PC-9 (cell line): ENCODE results near the gene RCSD1. TPM values are rescaled to one million over a fixed set of nuclear protein-coding genes. Genes with fewer than 3 reads are reported as not detected.

Experiments used
- BruUV-seq: library from RNA; stranded (reverse); fragments of 400-500 nt; replicated peaks from 2 replicates; lab custom pipeline; 2021; lab: Mats Ljungman, UMichigan
- CTCF ChIA-PET: fragments of 300-600 bp; sonication (Branson Sonifier 250); formaldehyde crosslinking; loops from one replicate; lab custom pipeline; 2022; ENCODE audit warnings: antibody characterized with exemption; lab: Charles Lee
- POLR2A ChIA-PET: fragments of 300-600 bp; sonication (Branson Sonifier 250); formaldehyde crosslinking; loops from one replicate; lab custom pipeline; 2022; ENCODE audit warnings: antibody characterized with exemption; ENCODE audit not compliant: unreplicated experiment; lab: Charles Lee
- DNase-seq, 2 experiments: peaks; one replicate each; pipeline versions ENCODE4 v3.0.0 to v3.0.0-alpha.2; 2015 to 2022; ENCODE audit warnings: mixed read lengths in 1 of 2
- H2AFZ ChIP-seq: fragments of 200-600 bp; sonication (generic); 2 replicates; pipeline ENCODE4 v1.8.1; 2017; ENCODE audit warnings: antibody characterized with exemption
- H3F3A ChIP-seq: fragments of 200-600 bp; sonication (generic); 2 replicates; pipeline ENCODE4 v1.8.1; 2017; ENCODE audit warnings: antibody characterized with exemption, mild to moderate bottlenecking, low read depth; ENCODE audit not compliant: insufficient read depth
- H3K27ac ChIP-seq: fragments of 200-600 bp; sonication (generic); 2 replicates; pipeline ENCODE4 v1.6.1; 2016; ENCODE audit warnings: mixed run types
- H3K27me3 ChIP-seq: fragments of 200-600 bp; sonication (generic); 2 replicates; pipeline ENCODE4 v1.6.1; 2016; ENCODE audit warnings: low read depth, mixed run types; ENCODE audit not compliant: insufficient read depth
- H3K36me3 ChIP-seq: fragments of 200-600 bp; sonication (generic); 2 replicates; pipeline ENCODE4 v1.6.1; 2016; ENCODE audit warnings: low read depth, mixed run types
- H3K4me1 ChIP-seq: fragments of 200-600 bp; sonication (generic); replicated peaks from 2 replicates; pipeline ENCODE4 v1.6.1; 2016; ENCODE audit warnings: mixed run types; ENCODE audit not compliant: insufficient read depth
- H3K4me2 ChIP-seq: fragments of 200-600 bp; sonication (generic); 2 replicates; pipeline ENCODE4 v1.6.1; 2017; ENCODE audit warnings: mixed run types
- H3K4me3 ChIP-seq: fragments of 200-600 bp; sonication (generic); 2 replicates; pipeline ENCODE4 v1.6.1; 2016; ENCODE audit warnings: mixed run types
- H3K79me2 ChIP-seq: fragments of 200-600 bp; sonication (generic); 2 replicates; pipeline ENCODE4 v1.6.1; 2017; ENCODE audit warnings: low read depth, mixed run types
- H3K9me2 ChIP-seq: fragments of 200-600 bp; sonication (generic); 2 replicates; pipeline ENCODE4 v1.8.1; 2017; ENCODE audit warnings: mild to moderate bottlenecking; ENCODE audit not compliant: insufficient read depth
- H3K9me3 ChIP-seq: fragments of 200-600 bp; sonication (generic); 2 replicates; pipeline ENCODE4 v1.8.1; 2016; ENCODE audit warnings: low read depth; ENCODE audit not compliant: insufficient read depth
- H4K20me1 ChIP-seq: fragments of 200-600 bp; sonication (generic); 2 replicates; pipeline ENCODE4 v1.8.1; 2017; ENCODE audit not compliant: insufficient read depth
- CTCF ChIP-seq: fragments of 200-600 bp; sonication (generic); conservative IDR thresholded peaks from 2 replicates; pipeline ENCODE4 v1.6.1; 2017; ENCODE audit warnings: mixed run types, antibody characterized with exemption, mild to moderate bottlenecking, moderate library complexity
- EZH2 ChIP-seq: fragments of 200-600 bp; sonication (generic); IDR thresholded peaks from 2 replicates; pipeline ENCODE4 v1.8.0; 2017; ENCODE audit warnings: antibody characterized with exemption, low read depth
- intact Hi-C: fragments of 100-400 bp; cut with micrococcal nuclease; formaldehyde crosslinking; loops from one replicate; pipeline ENCODE4 v1.10.0; 2022; ENCODE audit not compliant: unreplicated experiment
- total RNA-seq: library from RNA; stranded (reverse); gene quantifications from 2 replicates; pipeline ENCODE4 v1.2.3, GENCODE V29; 2021

Gene RCSD1
- total RNA-seq, 1 experiment from 2014 or later = not detected

- Histone ChIP-seq H3K79me2 (no peaks in the 10 kb centered on the region), H3K36me3 (no peaks in the 10 kb centered on the region), H3K27me3 (peaks cover 11% of the 10 kb centered on the region), H3K4me3 (no peak overlapping the region), H3K9me3 (no peaks in the 10 kb centered on the region), H3K4me2 (no peak overlapping the region), H2AFZ (no peak overlapping the region), H3F3A (no peaks in the 10 kb centered on the region), H3K9me2 (no peaks in the 10 kb centered on the region), H3K27ac (no peak overlapping the region), H3K4me1 (no peaks in the 10 kb centered on the region), H4K20me1 (no peaks in the 10 kb centered on the region)
- ChIA-PET CTCF (no interaction called here), POLR2A (no interaction called here)
- TF ChIP-seq CTCF (no peak), EZH2 (no peak)
- intact Hi-C loops = no loop called here
- no peak for DNase-seq
- BruUV-seq = no TSS peak
Measured at GRCh38 chr1:167584581-167584980, 45.5 kb upstream of the RCSD1 start.

GRCh38 chr1:167587342-167587741 lies 42.7 kb upstream of the RCSD1 start:
- ChIA-PET POLR2A (no interaction called here), CTCF (interaction anchor here (0.6 kb wide), 1 partner anchor 645 kb away, joined by 3 read pairs; no protein-coding TSS in a partner anchor)
- no peaks in the 10 kb centered on the region for H4K20me1 ChIP-seq
- no peaks in the 10 kb centered on the region for H3K36me3 ChIP-seq
- BruUV-seq = no TSS peak
- H2AFZ ChIP-seq = no peak overlapping the region
- peaks cover 5% of the 10 kb centered on the region for H3K27me3 ChIP-seq
- H3K9me3 ChIP-seq = no peaks in the 10 kb centered on the region
- H3F3A ChIP-seq = no peaks in the 10 kb centered on the region
- H3K4me3 ChIP-seq = no peak overlapping the region
- no peaks in the 10 kb centered on the region for H3K4me1 ChIP-seq
- no peak for DNase-seq
- H3K9me2 ChIP-seq = no peaks in the 10 kb centered on the region
- no peak overlapping the region for H3K27ac ChIP-seq
- intact Hi-C loops = no loop called here
- no peak overlapping the region for H3K4me2 ChIP-seq
- H3K79me2 ChIP-seq = no peaks in the 10 kb centered on the region
- no peak for TF ChIP-seq EZH2
- no peak for TF ChIP-seq CTCF

- Histone ChIP-seq H3K4me3 (no peak overlapping the region), H3K79me2 (no peaks in the 10 kb centered on the region), H3K27ac (no peak overlapping the region), H3K4me2 (no peak overlapping the region), H3K9me2 (no peaks in the 10 kb centered on the region), H4K20me1 (no peaks in the 10 kb centered on the region), H3K27me3 (peaks cover 2% of the 10 kb centered on the region), H3K9me3 (no peaks in the 10 kb centered on the region), H3K36me3 (no peaks in the 10 kb centered on the region), H2AFZ (no peak overlapping the region), H3F3A (no peaks in the 10 kb centered on the region), H3K4me1 (no peaks in the 10 kb centered on the region)
- ChIA-PET POLR2A (no interaction called here), CTCF (interaction anchor here (0.6 kb wide), 1 partner anchor 645 kb away, joined by 3 read pairs; no protein-coding TSS in a partner anchor)
- no TSS peak for BruUV-seq
- TF ChIP-seq CTCF (no peak), EZH2 (no peak)
- DNase-seq = no peak
- intact Hi-C loops = no loop called here
Measured at GRCh38 chr1:167587872-167588271, 42.2 kb upstream of the RCSD1 start.
